ENCODE measurements around the gene TNIK.
"Not testable (repeated sequence)": the region's sequence is repeated elsewhere in the genome, so short reads cannot be mapped to it uniquely, and the experiment has no call there.

TNIK gene

DNA sequence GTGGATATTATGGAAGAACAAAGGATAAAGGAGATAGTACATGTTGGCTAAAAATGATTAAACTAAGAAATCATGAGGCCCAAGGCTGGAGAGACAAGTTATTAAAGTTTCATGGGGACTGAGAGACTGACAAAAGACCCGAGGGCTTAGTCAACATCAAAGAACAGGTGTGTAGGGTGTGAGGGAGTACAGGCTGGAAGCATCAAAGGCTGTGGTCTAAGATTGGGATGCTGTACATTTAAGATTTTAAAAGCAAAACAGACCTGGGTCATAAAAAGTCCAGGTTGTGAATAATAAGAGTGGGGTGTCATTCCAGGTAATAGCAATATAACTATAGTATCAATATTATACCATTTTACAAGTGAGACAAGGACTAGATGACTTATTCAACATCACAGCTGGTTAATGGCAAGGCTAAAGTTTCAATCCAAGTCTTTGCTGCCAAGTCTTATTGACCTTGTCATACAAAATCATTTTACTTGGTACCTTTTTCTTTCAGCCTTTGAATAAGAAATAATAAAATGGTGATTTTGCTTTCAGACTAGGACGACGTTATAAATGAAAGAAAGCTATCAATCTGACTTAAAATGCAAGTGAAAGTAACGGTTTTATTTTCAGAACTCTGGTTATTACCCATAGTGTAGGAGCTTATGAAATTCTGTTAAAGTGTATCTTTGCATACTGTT lies 211.6 kb downstream of the TNIK start:
- Histone ChIP-seq H3K27me3 (ENCODE audit: insufficient read depth, poor library complexity, severe bottlenecking) (no peaks in the 10 kb centered on the region), H3K9me3 (ENCODE audit: severe bottlenecking) (no peaks in the 10 kb centered on the region), H3K4me1 (ENCODE audit: insufficient read depth, poor library complexity, severe bottlenecking) (no peaks in the 10 kb centered on the region), H3K36me3 (ENCODE audit: low read depth) (no peaks in the 10 kb centered on the region), H3K4me3 (ENCODE audit: severe bottlenecking) (no peak overlapping the region), H3K27ac (ENCODE audit: poor library complexity, severe bottlenecking) (no peak overlapping the region)
- no peak for DNase-seq (ENCODE audit: low spot score)
- TF ChIP-seq, protein P1, sequence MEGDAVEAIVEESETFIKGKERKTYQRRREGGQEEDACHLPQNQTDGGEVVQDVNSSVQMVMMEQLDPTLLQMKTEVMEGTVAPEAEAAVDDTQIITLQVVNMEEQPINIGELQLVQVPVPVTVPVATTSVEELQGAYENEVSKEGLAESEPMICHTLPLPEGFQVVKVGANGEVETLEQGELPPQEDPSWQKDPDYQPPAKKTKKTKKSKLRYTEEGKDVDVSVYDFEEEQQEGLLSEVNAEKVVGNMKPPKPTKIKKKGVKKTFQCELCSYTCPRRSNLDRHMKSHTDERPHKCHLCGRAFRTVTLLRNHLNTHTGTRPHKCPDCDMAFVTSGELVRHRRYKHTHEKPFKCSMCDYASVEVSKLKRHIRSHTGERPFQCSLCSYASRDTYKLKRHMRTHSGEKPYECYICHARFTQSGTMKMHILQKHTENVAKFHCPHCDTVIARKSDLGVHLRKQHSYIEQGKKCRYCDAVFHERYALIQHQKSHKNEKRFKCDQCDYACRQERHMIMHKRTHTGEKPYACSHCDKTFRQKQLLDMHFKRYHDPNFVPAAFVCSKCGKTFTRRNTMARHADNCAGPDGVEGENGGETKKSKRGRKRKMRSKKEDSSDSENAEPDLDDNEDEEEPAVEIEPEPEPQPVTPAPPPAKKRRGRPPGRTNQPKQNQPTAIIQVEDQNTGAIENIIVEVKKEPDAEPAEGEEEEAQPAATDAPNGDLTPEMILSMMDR (IDR thresholded peaks at IDR 0.05; ENCODE audit: poor library complexity, severe bottlenecking), result no peak
- ATAC-seq (ENCODE audit: low read depth), result no peak

DNA sequence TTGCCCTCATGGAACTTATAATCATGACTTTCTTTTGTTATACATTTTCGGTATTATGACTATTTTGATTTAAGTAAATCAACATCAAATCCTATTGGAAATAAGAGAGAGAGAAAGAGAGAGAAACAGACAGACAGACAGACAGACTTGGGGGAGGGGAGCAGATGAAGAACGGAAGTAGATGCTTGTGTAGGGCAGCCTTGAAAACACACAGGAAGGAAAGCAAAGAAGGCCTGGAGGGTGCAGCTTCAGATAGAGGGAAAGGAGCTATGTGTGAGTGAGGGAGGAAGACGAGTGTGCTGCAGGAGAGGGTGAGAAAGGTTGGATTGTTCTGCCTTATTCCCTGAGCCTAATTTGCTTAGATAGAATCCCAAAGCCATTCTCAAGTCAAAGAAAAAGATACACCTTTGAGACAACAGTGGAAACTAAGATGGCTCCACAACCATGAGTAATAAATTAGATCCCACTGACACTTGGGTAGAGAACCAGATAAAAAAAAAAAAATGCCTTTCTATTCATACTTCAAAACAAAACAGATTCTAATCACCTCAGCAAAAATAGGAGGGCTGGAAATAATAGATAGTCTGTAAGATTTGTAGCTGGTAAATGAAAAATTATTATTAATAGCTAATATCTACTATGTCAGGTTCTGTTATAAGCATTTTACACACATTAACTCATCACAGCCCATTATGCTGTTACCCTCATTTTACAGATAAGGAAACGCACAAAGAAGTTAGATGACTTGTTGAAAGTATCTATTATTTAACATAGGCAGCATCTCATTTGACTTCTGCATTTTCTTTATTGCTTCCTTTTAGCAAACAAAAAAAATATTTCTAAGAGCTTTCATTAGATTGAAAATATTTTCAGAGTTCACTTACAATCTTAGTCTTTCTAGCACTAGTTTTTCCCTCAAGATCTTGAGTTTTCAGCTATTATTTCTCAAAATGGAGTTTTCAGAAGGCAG lies 214.1 kb downstream of the TNIK start:
- ATAC-seq (ENCODE audit: low read depth), result no peak

DNA sequence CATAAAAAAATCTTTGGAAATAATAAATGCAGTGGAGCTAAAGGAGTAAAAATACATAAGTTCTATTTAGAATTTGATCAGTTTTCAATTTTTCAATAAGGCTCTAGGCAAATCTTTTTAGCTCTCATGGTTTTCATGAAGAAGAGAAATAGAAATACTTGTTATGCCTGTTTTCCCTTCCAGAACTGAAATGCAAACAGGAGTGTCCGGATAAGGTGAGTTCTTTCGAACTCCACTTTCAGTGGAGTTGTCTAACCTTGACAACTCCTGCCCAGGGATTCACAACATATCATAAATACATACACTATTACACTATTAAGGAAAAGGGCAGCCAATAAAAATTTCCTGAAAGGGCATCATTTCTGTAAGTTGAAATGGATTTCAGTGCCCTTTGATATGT lies 217.3 kb downstream of the TNIK start:
- no peaks in the 10 kb centered on the region for H3K4me1 ChIP-seq (ENCODE audit: insufficient read depth, poor library complexity, severe bottlenecking)

More for the DNA sequence above, 214.1 kb downstream of the TNIK start:
- Histone ChIP-seq H3K4me3 (ENCODE audit: severe bottlenecking) (no peak overlapping the region), H3K4me1 (ENCODE audit: insufficient read depth, poor library complexity, severe bottlenecking) (no peaks in the 10 kb centered on the region), H3K36me3 (ENCODE audit: low read depth) (no peaks in the 10 kb centered on the region), H3K27ac (ENCODE audit: poor library complexity, severe bottlenecking) (no peak overlapping the region), H3K9me3 (ENCODE audit: severe bottlenecking) (no peaks in the 10 kb centered on the region), H3K27me3 (ENCODE audit: insufficient read depth, poor library complexity, severe bottlenecking) (no peaks in the 10 kb centered on the region)
- no peak for DNase-seq (ENCODE audit: low spot score)
- TF ChIP-seq, protein P1 (IDR thresholded peaks at IDR 0.05; ENCODE audit: poor library complexity, severe bottlenecking), result no peak

DNA sequence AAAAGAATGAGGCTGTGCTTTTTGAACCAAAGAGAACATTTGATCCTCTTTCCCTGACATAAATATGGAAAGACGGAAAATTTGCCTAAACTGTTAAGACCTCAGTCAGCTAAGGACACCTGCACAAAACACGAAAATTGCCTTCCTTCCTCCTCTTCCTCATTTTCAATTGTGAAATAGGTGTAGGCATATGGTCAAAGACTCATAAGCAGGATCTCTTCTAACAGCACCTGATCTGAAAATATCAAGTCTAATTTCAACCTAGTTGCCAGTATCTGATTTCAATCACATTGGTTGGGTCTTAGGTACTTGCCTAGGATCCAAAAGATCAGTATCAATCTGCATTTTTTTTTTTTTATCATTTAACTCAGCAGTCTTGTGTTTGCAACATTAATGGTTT lies 218.0 kb downstream of the TNIK start:
- ATAC-seq (ENCODE audit: low read depth), result no peak

More for the DNA sequence above, 217.3 kb downstream of the TNIK start:
- Histone ChIP-seq H3K9me3 (ENCODE audit: severe bottlenecking) (no peaks in the 10 kb centered on the region), H3K27ac (ENCODE audit: poor library complexity, severe bottlenecking) (no peak overlapping the region), H3K36me3 (ENCODE audit: low read depth) (no peaks in the 10 kb centered on the region), H3K27me3 (ENCODE audit: insufficient read depth, poor library complexity, severe bottlenecking) (no peaks in the 10 kb centered on the region), H3K4me3 (ENCODE audit: severe bottlenecking) (no peak overlapping the region)
- DNase-seq (ENCODE audit: low spot score) (no peak), ATAC-seq (ENCODE audit: low read depth) (no peak)
- TF ChIP-seq, protein P1 (IDR thresholded peaks at IDR 0.05; ENCODE audit: poor library complexity, severe bottlenecking), result no peak

DNA sequence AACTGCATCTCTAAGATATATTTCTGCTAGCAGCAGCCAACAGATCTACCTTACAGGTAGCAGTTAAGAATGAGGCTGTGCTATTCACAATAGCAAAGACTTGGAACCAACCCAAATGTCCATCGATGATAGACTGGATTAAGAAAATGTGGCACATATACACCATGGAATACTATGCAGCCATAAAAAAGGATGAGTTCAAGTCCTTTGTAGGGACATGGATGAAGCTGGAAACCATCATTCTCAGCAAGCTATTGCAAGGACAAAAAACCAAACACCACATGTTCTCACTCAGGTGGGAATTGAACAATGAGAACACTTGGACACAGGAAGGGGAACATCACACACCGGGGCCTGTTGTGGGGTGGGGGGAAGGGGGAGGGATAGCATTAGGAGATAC lies 218.6 kb downstream of the TNIK start:
- not testable (repeated sequence) for DNase-seq (ENCODE audit: low spot score)

More for the DNA sequence above, 218.0 kb downstream of the TNIK start:
- no peaks in the 10 kb centered on the region for H3K4me1 ChIP-seq (ENCODE audit: insufficient read depth, poor library complexity, severe bottlenecking)
- H3K27me3 ChIP-seq (ENCODE audit: insufficient read depth, poor library complexity, severe bottlenecking), result no peaks in the 10 kb centered on the region
- no peaks in the 10 kb centered on the region for H3K9me3 ChIP-seq (ENCODE audit: severe bottlenecking)
- TF ChIP-seq, protein P1 (IDR thresholded peaks at IDR 0.05; ENCODE audit: poor library complexity, severe bottlenecking), result no peak
- no peak for DNase-seq (ENCODE audit: low spot score)
- no peaks in the 10 kb centered on the region for H3K36me3 ChIP-seq (ENCODE audit: low read depth)
- H3K27ac ChIP-seq (ENCODE audit: poor library complexity, severe bottlenecking), result no peak overlapping the region
- H3K4me3 ChIP-seq (ENCODE audit: severe bottlenecking), result no peak overlapping the region

More for the DNA sequence above, 218.6 kb downstream of the TNIK start:
- H3K4me1 ChIP-seq (ENCODE audit: insufficient read depth, poor library complexity, severe bottlenecking); H3K27me3 ChIP-seq (ENCODE audit: insufficient read depth, poor library complexity, severe bottlenecking); H3K4me3 ChIP-seq (ENCODE audit: severe bottlenecking); H3K27ac ChIP-seq (ENCODE audit: poor library complexity, severe bottlenecking); H3K9me3 ChIP-seq (ENCODE audit: severe bottlenecking); H3K36me3 ChIP-seq (ENCODE audit: low read depth); ATAC-seq (ENCODE audit: low read depth): not testable (repeated sequence)

Data from RWPE2 (cell line).